M059J (cell line): Measurements from ENCODE around the gene TSHZ1. TPM values are rescaled to one million over a fixed set of nuclear protein-coding genes. Genes with fewer than 3 reads are reported as not detected.
A peak's percentile ranks its signal among the peaks of the same experiment; 100 is the strongest.

ENCODE experiments used
- DNase-seq: peaks from one replicate; pipeline ENCODE4 v3.0.0-alpha.2; 2012; ENCODE audit warnings: low read depth
- total RNA-seq: library from RNA; depleted of rRNA; stranded (reverse); fragments of >200 nt; shearing (Covaris generic); gene quantifications from 2 replicates; pipeline ENCODE4 v1.2.3, GENCODE V29; 2014

Gene TSHZ1
- total RNA-seq, 1 experiment from 2014 or later: 5.9 TPM

DNA sequence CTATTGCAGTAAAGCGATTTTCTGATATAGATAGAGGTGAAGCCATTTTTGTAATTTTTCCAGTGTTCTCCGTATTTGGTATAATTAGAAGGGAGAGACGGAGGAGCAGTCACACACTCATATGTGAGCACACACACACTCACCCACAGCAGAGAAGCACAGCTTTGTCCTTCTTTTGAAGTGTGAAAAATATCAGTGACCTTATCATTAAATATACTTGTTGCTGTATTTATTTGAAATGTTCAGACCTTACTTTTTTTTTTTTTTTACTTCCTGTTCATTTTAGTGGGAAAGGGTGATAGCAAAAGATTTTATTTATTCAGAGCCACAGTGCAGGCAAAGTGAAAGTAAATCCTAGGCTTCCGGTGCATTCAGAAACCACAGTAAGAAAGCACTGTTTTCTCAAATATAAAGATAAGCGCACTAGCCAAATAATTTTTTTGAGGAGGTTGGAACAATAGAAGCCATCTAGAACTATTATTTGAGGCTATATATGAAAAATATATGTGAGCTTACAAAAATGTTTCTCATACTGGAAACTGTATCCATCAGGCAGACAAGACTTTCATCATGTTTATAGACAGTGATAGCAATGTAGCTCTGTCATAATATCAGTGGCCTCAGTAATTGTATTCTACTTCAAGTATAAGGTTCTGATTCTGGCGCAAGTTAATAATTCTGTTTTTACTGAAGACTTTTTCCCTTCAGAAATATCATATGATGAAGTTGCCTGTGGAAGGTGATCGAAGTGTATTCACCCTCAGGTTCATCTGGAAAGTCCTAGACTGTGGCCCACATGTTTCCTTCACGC, 37.2 kb downstream of the TSHZ1 start:
- DNase-seq: peak; percentile 52

DNA sequence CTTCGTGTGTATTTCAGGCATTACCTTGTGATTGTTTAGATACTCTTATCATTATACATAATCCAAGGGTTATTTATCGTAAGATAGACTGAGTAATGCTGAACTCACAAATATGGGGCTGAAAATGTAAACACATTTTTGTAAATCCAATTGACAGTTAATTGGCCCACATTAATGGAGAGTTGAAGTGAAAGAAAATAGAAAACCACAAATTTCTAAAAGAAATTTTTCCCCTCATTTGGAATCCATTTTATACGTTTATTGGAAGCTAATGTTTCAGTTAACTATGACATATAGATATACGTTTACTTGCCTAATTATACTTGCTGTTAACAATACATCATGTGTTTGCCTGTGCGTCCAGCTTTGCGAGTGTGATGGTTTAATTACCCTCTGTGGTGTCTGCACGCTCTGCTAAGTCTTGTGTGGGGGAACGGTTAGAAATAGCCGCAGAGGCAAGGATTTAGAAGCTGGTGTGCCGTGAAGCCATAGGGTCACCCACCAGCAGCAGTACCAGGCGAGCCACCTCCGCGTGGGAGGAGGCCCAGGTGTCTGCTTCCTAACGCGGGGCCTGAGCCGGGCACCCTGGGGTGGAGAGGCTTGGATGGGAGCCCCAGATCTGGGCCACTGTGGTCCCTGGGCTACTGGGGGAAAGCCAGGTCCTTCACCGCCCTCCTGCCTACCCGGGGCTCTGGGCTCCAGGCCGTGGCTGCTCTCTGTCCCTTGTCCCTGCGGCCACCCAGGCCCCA, 38.0 kb downstream of the TSHZ1 start:
- DNase-seq: no peak

GRCh38 chr18:75249175-75249518, 38.5 kb downstream of the TSHZ1 start:
- DNase-seq: no peak

DNA sequence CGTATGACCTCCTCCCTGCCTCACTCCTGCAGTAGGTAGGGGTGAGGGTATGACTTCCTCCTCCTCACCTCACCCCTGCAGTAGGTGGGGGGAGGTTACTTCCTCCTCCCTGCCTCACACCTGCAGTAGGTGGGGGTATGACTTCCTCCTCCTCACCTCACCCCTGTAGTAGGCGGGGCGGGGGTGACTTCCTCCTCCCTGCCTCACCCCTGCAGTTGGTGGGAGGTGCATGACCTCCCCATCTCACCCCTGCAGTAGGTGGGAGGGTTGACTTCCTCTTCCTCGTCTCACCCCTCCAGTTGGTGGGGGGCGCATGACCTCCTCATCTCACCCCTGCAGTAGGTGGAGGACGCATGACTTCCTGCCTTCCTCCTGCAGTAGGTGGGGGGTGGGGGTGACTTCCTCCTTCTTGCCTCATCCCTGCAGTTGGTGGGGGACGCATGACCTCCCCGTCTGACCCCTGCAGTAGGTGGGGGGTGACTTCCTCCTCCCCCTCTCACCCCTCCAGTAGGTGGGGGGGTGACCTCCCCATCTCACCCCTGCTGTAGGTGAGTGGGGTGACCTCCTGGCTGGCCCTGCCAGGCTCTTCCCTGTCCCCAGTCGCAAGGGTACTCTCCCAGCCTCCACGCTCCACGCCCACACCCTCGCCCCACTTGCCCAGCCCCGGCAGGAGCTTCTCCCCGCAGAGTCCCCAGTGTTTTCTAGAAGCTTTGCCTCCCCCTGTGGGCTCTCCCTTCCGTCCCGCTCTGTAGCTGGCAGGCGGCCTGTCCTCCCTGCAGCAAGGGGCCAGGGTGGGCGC, 39.3 kb downstream of the TSHZ1 start:
- DNase-seq: no peak

- DNase-seq: no peak
These were observed 39.8 kb downstream of the TSHZ1 start for GRCh38 chr18:75250471-75250821.

GRCh38 chr18:75251466-75251865, 40.9 kb downstream of the TSHZ1 start:
- DNase-seq: no peak

DNA sequence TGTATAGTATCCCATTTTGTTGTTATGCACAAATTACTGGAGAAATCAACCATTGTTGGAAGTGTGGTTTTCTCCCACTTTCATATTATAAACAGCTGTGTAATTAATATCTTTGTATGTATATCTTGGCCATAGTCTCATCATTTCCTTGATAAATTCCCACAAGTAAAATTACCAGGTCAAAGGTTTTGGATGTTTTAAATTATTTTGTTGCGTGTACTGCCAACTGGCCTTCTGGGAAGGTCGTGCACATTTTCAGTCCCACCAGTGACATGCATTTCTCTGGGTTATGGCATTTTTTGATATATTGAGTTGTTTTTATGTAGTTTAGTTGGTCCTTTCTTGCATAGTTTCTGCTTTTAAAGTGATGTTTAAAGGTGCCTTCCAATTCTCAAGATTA, 41.5 kb downstream of the TSHZ1 start:
- DNase-seq: no peak

DNA sequence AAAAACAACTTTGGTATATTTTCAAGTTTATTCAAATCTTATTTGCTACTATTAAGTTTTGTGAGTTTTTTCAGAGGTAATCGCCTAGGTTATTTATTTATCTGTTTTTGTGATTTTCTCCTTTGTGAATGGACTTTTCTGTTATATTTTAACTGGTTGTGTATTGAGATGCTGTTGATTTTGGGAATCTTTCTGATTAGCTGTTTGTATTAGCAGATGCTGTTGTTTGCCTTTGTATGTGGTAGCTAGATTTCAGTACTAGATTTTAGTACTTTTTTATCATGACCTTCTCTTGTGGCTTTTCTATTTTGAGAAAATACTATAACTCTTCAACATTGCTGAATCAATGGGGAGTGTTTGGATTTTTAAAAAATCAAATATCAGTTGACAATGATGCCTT, 42.4 kb downstream of the TSHZ1 start:
- no peak for DNase-seq

DNA sequence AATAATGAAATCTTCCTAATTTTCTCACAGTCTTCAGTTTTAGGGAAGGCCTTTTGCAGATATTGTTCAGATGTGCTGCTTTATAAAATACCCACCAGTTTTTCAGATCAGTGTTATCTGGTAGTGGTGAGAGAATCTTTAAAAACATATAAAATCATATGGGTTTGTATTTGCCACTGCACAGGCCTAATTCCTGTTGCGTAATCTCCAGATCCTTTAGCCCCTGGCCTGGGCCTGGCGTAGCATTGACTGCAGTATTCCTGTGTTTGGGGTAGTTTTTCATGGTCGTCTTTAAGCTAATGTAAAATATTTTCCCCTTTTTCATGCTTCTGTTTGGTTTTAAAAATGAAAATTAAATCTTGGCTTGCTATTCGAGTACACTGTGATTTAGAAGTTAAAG, 43.2 kb downstream of the TSHZ1 start:
- no peak for DNase-seq

- no peak for DNase-seq
These were observed 44.5 kb downstream of the TSHZ1 start for GRCh38 chr18:75255094-75255493.

DNA sequence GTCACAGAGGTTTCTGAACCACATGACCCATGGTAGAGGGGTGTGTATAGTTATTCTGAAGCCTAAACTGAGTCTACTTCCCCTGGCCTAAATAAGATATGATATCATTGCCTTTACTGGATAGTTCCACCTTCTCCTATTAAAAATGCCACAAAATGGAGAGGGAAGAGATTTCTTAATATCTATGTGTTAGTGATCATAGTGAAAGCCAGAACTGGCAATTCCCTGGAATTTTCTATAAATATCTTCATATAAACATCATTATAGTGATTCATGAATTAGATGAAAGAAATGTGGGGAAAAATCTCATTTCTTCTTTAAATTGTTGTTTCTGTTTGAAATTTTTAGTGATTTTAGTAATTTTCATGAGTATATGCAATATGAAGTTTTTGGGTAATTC, 45.8 kb downstream of the TSHZ1 start:
- no peak for DNase-seq

GRCh38 chr18:75257605-75258004, 47.0 kb downstream of the TSHZ1 start:
- no peak for DNase-seq

GRCh38 chr18:75261430-75262223, 51.0 kb downstream of the TSHZ1 start:
- no peak for DNase-seq

- DNase-seq: no peak
These were observed 51.9 kb downstream of the TSHZ1 start for GRCh38 chr18:75262511-75262910.

DNA sequence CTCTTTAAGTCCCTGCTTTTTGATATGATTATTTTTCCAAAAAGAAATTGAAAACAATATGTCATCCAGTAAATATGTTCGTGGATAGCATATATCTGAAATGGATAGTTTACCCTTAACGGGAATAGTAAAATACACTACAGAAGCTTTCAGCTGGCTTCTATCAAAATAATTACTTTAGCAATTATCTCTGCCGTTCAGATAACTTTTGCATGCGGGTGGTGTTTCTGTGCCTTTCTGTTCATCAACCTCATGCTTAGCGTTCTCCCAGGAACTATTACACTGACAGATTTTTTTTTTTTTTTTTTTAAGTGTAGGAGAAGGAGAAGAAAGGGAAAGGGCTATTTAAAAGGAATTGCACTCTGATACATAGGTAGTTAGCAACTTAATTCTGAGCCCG, 53.6 kb downstream of the TSHZ1 start:
- no peak for DNase-seq

DNA sequence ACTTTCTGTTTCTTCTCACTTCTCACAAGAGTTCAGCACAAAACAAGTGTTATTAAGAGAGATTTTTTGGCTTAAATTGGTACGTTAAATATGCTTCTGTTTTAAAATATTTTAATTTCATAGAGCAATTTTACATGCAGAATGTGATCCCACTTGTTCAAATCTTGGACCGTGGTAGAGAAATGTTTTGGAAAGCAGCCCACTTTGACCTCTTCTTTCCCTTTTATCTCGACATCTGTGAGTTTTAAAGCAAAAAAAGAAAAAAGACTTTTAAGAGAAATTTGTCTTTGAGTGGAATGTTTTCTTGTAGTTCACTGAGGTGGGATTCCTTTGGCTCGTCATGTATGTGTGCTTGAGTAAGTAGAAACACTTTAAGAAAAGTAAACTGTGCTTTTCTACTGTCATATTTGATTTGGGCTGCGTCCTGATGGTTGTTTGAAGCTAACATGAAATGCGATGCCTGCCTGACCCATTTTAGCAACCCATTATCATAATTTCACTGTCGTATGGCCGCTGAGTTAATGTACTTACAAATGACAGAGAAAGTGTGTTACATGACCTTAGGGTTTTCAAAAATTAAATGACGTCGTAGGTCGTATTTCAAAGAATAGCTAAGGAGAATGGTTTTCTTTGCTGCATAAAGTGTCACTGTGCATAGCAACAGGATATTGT, 54.5 kb downstream of the TSHZ1 start:
- no peak for DNase-seq

- DNase-seq: no peak
These were observed 55.3 kb downstream of the TSHZ1 start for GRCh38 chr18:75265872-75266271.

DNA sequence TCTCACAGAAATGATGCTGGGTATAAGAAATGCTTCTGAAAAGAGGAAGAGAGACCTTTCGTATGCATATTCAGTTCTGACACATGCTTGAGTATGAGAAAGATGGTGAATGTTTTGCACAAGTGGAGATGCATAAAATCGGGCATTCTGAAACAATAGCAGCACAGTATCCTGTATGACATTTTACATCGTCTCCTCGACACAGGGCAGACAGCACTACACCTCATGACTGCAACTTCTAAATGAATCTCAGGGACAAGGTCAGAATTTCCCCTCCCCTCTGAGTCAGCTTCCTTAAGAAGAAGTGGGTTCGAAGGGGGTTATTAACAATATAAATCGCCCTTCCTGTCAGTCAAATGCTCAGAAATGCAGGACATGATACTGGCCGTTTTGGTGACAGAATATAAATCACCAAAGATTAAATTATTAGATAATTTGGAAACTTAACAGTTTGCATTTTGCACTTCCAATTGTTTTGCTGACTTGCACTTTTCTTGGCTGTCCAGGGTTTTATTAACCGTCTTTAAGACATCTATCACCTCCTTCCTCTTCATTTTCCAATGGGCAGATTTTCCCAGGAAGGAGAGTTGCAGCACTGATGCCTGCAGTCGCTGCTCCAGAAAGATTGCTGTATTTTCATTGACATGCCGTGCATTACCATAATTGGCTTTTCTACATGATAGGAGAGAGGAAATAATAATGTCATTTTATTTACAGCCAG, 57.2 kb downstream of the TSHZ1 start:
- no peak for DNase-seq

GRCh38 chr18:75268364-75268646, 57.7 kb downstream of the TSHZ1 start:
- DNase-seq: no peak

DNA sequence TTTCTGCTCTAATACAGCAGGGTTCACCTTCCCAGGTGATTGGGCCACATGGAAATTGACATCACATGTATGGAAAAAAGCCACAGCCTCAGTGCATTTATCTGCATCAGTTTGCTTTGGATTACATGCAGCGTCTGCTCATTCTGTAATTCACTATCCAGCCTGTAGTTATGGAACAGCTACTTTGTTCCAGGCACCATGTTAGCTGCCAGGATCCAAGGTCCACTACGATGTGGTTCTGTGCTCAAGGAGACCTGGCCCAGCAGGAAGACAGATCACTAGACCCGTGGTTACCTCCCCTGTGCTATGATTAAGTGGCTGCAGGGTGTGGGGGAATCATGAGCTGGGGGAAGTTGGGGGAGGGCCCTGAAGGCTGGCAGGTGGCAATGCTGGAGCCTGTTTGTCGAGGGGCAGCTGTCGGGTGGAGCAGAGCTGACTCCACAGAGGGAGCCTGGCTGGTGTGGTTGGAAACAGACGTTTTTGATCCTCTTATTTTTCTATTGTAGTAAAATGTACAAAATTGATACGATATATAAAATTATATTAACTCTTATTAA, 58.6 kb downstream of the TSHZ1 start:
- no peak for DNase-seq

- DNase-seq: no peak
These were observed 59.1 kb downstream of the TSHZ1 start for GRCh38 chr18:75269696-75270095.
